DMS153 treated with DMSO at 0.1 percent for 48 hours (cell line): ENCODE results near the gene GALNTL6.
A peak's percentile ranks its signal among the peaks of the same experiment; 100 is the strongest.

Source experiments
- DNase-seq: peaks from one replicate; lab custom pipeline; 2025; ENCODE audit not compliant: unreplicated experiment; lab: John Stamatoyannopoulos, UW

Gene GALNTL6

GRCh38 chr4:173044340-173044739, 1231.1 kb downstream of the GALNTL6 start:
- no peak for DNase-seq

GRCh38 chr4:173045571-173045970, 1232.4 kb downstream of the GALNTL6 start:
- DNase-seq: no peak

GRCh38 chr4:173046144-173046543, 1232.9 kb downstream of the GALNTL6 start:
- no peak for DNase-seq

- DNase-seq: peak; percentile 68
Observed at GRCh38 chr4:173046818-173047217, 1233.6 kb downstream of the GALNTL6 start.

GRCh38 chr4:173051232-173051631, 1238.0 kb downstream of the GALNTL6 start:
- DNase-seq: no peak

- DNase-seq: no peak
Observed at GRCh38 chr4:173051716-173052115, 1238.5 kb downstream of the GALNTL6 start.

GRCh38 chr4:173052439-173052838, 1239.2 kb downstream of the GALNTL6 start:
- no peak for DNase-seq

GRCh38 chr4:173056271-173056670, 1243.1 kb downstream of the GALNTL6 start:
- peak; percentile 54 for DNase-seq

- peak; percentile 93 for DNase-seq
Observed at GRCh38 chr4:173056710-173057109, 1243.5 kb downstream of the GALNTL6 start.

GRCh38 chr4:173057442-173057841, 1244.2 kb downstream of the GALNTL6 start:
- DNase-seq: peak; percentile 51

- DNase-seq: peak; percentile 76
Observed at GRCh38 chr4:173057901-173058300, 1244.7 kb downstream of the GALNTL6 start.

GRCh38 chr4:173061160-173061559, 1248.0 kb downstream of the GALNTL6 start:
- no peak for DNase-seq

GRCh38 chr4:173073939-173074500, 1260.8 kb downstream of the GALNTL6 start:
- no peak for DNase-seq

GRCh38 chr4:173074501-173074946, 1261.3 kb downstream of the GALNTL6 start:
- no peak for DNase-seq

- DNase-seq: no peak
Observed at GRCh38 chr4:173076903-173077634, 1263.9 kb downstream of the GALNTL6 start.

GRCh38 chr4:173088144-173088543, 1274.9 kb downstream of the GALNTL6 start:
- DNase-seq: no peak
